ENCODE data around the gene AFAP1L1. TPM values are rescaled to one million over a fixed set of nuclear protein-coding genes. Genes with fewer than 3 reads are reported as not detected.
"Not testable (repeated sequence)": the region's sequence is repeated elsewhere in the genome, so short reads cannot be mapped to it uniquely, and the experiment has no call there.

Gene AFAP1L1
- total RNA-seq, 1 donor from 2014 or later: 46.9 TPM

GRCh38 chr5:149257131-149257530 is 14.5 kb upstream of the AFAP1L1 start:
- DNase-seq (ENCODE audit: missing footprints): no peak
- no peak for ATAC-seq
- intact Hi-C loops (cut with DNase I): no loop called here

- intact Hi-C loops (cut with DNase I): no loop called here
- DNase-seq (ENCODE audit: missing footprints): no peak
- ATAC-seq: no peak
Measured at GRCh38 chr5:149257889-149258705, 13.6 kb upstream of the AFAP1L1 start.

GRCh38 chr5:149260761-149261160 is 10.9 kb upstream of the AFAP1L1 start:
- ATAC-seq (no peak), DNase-seq (ENCODE audit: missing footprints) (no peak)
- intact Hi-C loops (cut with DNase I): loop anchor here (10.0 kb wide), 1 partner anchor 304 kb away; no protein-coding TSS in a partner anchor

- DNase-seq (ENCODE audit: missing footprints): no peak
- intact Hi-C loops (cut with DNase I): loop anchor here (10.0 kb wide), 1 partner anchor 304 kb away; no protein-coding TSS in a partner anchor
- no peak for ATAC-seq
Measured at GRCh38 chr5:149261246-149261645, 10.4 kb upstream of the AFAP1L1 start.

- DNase-seq (ENCODE audit: missing footprints): no peak
- ATAC-seq: no peak
- intact Hi-C loops (cut with DNase I): loop anchor here (10.0 kb wide), 1 partner anchor 302 kb away; no protein-coding TSS in a partner anchor
Measured at GRCh38 chr5:149262315-149262714, 9.3 kb upstream of the AFAP1L1 start.

- DNase-seq (ENCODE audit: missing footprints) (no peak), ATAC-seq (peak; percentile 18)
- intact Hi-C loops (cut with DNase I): loop anchor here (1.0 to 10.0 kb wide), 4 partner anchors 107 to 300 kb away; no protein-coding TSS in a partner anchor
Measured at GRCh38 chr5:149264439-149265067, 7.1 kb upstream of the AFAP1L1 start.

- no peak for DNase-seq (ENCODE audit: missing footprints)
Measured at GRCh38 chr5:149265068-149265465, 6.6 kb upstream of the AFAP1L1 start.

GRCh38 chr5:149265597-149265996 is 6.1 kb upstream of the AFAP1L1 start:
- DNase-seq (ENCODE audit: missing footprints) (no peak), ATAC-seq (peak; percentile 44)
- intact Hi-C loops (cut with DNase I): loop anchor here (1.0 to 10.0 kb wide), 4 partner anchors 106 to 299 kb away; no protein-coding TSS in a partner anchor

More at GRCh38 chr5:149265068-149265465, 6.6 kb upstream of the AFAP1L1 start:
- intact Hi-C loops (cut with DNase I): loop anchor here (1.0 to 10.0 kb wide), 4 partner anchors 106 to 300 kb away; no protein-coding TSS in a partner anchor
- no peak for ATAC-seq

- DNase-seq (ENCODE audit: missing footprints) (no peak), ATAC-seq (no peak)
- intact Hi-C loops (cut with DNase I): loop anchor here (5.0 to 10.0 kb wide), 2 partner anchors 175 to 297 kb away; no protein-coding TSS in a partner anchor
Measured at GRCh38 chr5:149267241-149267973, 4.3 kb upstream of the AFAP1L1 start.

GRCh38 chr5:149268928-149269557 is 2.6 kb upstream of the AFAP1L1 start:
- no peak for ATAC-seq
- no peak for DNase-seq (ENCODE audit: missing footprints)
- intact Hi-C loops (cut with DNase I): loop anchor here (5.0 to 10.0 kb wide), 2 partner anchors 173 to 296 kb away; no protein-coding TSS in a partner anchor

GRCh38 chr5:149271195-149271715 is 404 bp upstream of the AFAP1L1 start:
- intact Hi-C loops (cut with DNase I): no loop called here
- no peak for DNase-seq (ENCODE audit: missing footprints)
- ATAC-seq: no peak

- ATAC-seq: not testable (repeated sequence)
- intact Hi-C loops (cut with DNase I): loop anchor here (1.0 kb wide), 1 partner anchor 47 kb away; no protein-coding TSS in a partner anchor
Measured at GRCh38 chr5:149272781-149273180, 1.1 kb downstream of the AFAP1L1 start.

GRCh38 chr5:149273237-149273636 is 1.6 kb downstream of the AFAP1L1 start:
- intact Hi-C loops (cut with DNase I): no loop called here

More at GRCh38 chr5:149272781-149273180, 1.1 kb downstream of the AFAP1L1 start:
- not testable (repeated sequence) for DNase-seq (ENCODE audit: missing footprints)

GRCh38 chr5:149273950-149274349 is 2.3 kb downstream of the AFAP1L1 start:
- intact Hi-C loops (cut with DNase I): no loop called here
- ATAC-seq: no peak
- DNase-seq (ENCODE audit: missing footprints): no peak

More at GRCh38 chr5:149273237-149273636, 1.6 kb downstream of the AFAP1L1 start:
- ATAC-seq (no peak), DNase-seq (ENCODE audit: missing footprints) (no peak)

- intact Hi-C loops (cut with DNase I): no loop called here
- no peak for ATAC-seq
- DNase-seq (ENCODE audit: missing footprints): no peak
Measured at GRCh38 chr5:149274939-149275338, 3.3 kb downstream of the AFAP1L1 start.

GRCh38 chr5:149277801-149278200 is 6.1 kb downstream of the AFAP1L1 start:
- ATAC-seq (no peak), DNase-seq (ENCODE audit: missing footprints) (no peak)
- intact Hi-C loops (cut with DNase I): loop anchor here (2.0 kb wide), 1 partner anchor 17 kb away; no protein-coding TSS in a partner anchor

GRCh38 chr5:149278451-149279210 is 7.0 kb downstream of the AFAP1L1 start:
- DNase-seq (ENCODE audit: missing footprints): no peak
- intact Hi-C loops (cut with DNase I): no loop called here
- ATAC-seq: no peak
